HepG2 (cell line): ENCODE results near the gene TPM2. TPM values are rescaled to one million over a fixed set of nuclear protein-coding genes. Genes with fewer than 3 reads are reported as not detected.

ENCODE experiments used
- AKNA ChIP-seq: sonication (generic); formaldehyde crosslinking; IDR thresholded peaks from 2 replicates; pipeline ENCODE4 v1.4.0; 2020; ENCODE audit warnings: missing genetic modification reagents, borderline replicate concordance
- ARID4A ChIP-seq: sonication (generic); formaldehyde crosslinking; IDR thresholded peaks from 2 replicates; pipeline ENCODE4 v1.5.0; 2020; ENCODE audit warnings: mild to moderate bottlenecking, missing genetic modification reagents, borderline replicate concordance
- ATF3 ChIP-seq: sonication (generic); formaldehyde crosslinking; IDR thresholded peaks from 2 replicates; pipeline ENCODE4 v1.4.0; 2020; ENCODE audit warnings: missing genetic modification reagents
- GABPB1 ChIP-seq: IDR thresholded peaks from 2 replicates; pipeline ENCODE4 v1.6.1; 2016; ENCODE audit warnings: mild to moderate bottlenecking, missing genetic modification reagents, moderate library complexity, missing compliant biosample characterization
- KDM4B ChIP-seq: sonication (generic); formaldehyde crosslinking; IDR thresholded peaks from 2 replicates; pipeline ENCODE4 v1.4.0; 2020; ENCODE audit warnings: missing genetic modification reagents
- STAT6 ChIP-seq: sonication (generic); formaldehyde crosslinking; IDR thresholded peaks from 2 replicates; pipeline ENCODE4 v1.4.0; 2020; ENCODE audit warnings: missing genetic modification reagents, mild to moderate bottlenecking, borderline replicate concordance
- ZNF558 ChIP-seq: sonication (generic); formaldehyde crosslinking; IDR thresholded peaks from 2 replicates; pipeline ENCODE4 v1.9.0; 2022; ENCODE audit warnings: mild to moderate bottlenecking, missing genetic modification reagents, borderline replicate concordance
- ZNF768 ChIP-seq: sonication (generic); formaldehyde crosslinking; IDR thresholded peaks from 2 replicates; pipeline ENCODE4 v1.4.0; 2020; ENCODE audit warnings: missing genetic modification reagents
- ZXDC ChIP-seq: sonication (generic); formaldehyde crosslinking; IDR thresholded peaks from 2 replicates; pipeline ENCODE4 v1.5.0; 2020; ENCODE audit warnings: mild to moderate bottlenecking, missing genetic modification reagents
- polyA plus RNA-seq, 8 experiments: library from polyadenylated mRNA; depleted of rRNA in 3 of 8; stranded (reverse) in 7 of 8; unstranded in 1 of 8; fragments of >200 nt; fragmentation: Illumina TruSeq in 4 of 8; extraction: Trizol in 4 of 8; gene quantifications; 2 replicates each; pipeline versions ENCODE4 v1.2.1 to v1.2.3, GENCODE V29; 2011 to 2016; ENCODE audit warnings: low read depth in 4 of 8, missing spikeins in 1 of 8, mixed read lengths in 1 of 8; ENCODE audit not compliant: insufficient read depth in 1 of 8
- total RNA-seq, 5 experiments: library from RNA; depleted of rRNA; stranded (reverse); fragments of >200 nt; fragmentation: Illumina TruSeq; extraction: Trizol; gene quantifications; 2 replicates each; pipeline ENCODE4 v1.2.3, GENCODE V29; 2016; ENCODE audit warnings: low read depth in 1 of 5

The TPM2 gene
- total and polyA plus RNA-seq, 2 of the 13 experiments (the other 11 are each of a cell fraction or from before 2014, with no cell fraction given), result 3.1 to 10.7 TPM

GRCh38 chr9:35664531-35665470 lies 24.9 kb downstream of the TPM2 start, which contains the start of gene ARHGEF39 (continued):
- TF ChIP-seq ARID4A (CRISPR knock-in tag), result peak; percentile 98
- peak; percentile 78; the same call in 1 of the 2 replicates for TF ChIP-seq ZNF768 (CRISPR knock-in tag)
- TF ChIP-seq ATF3, result peak; percentile 5; the same call in 1 of the 2 replicates
- TF ChIP-seq AKNA (CRISPR knock-in tag), result no peak
- TF ChIP-seq GABPB1 (CRISPR knock-in tag), result peak; percentile 97
- no peak for TF ChIP-seq ZXDC (CRISPR knock-in tag)
- peak; percentile 68; the same call in 1 of the 2 replicates for TF ChIP-seq ZNF558
- TF ChIP-seq KDM4B, result no peak
- TF ChIP-seq STAT6 (CRISPR knock-in tag), result no peak
